Stimulated activated CD4-positive, alpha-beta T cell treated with anti-CD3 and anti-CD28 coated beads, Interleukin-1b, Interleukin-23, amount 100 ng/mL, for 4 hours (primary cell): Measurements from ENCODE around the gene HOXC6.
"Not testable (repeated sequence)": the region's sequence is repeated elsewhere in the genome, so short reads cannot be mapped to it uniquely, and the experiment has no call there.

ENCODE experiments used
- DNase-seq, 2 donors: peaks; one replicate each; pipeline ENCODE4 v3.0.0-alpha.2; 2020; ENCODE audit warnings: low read depth in 2 of 2

Gene HOXC6

DNA sequence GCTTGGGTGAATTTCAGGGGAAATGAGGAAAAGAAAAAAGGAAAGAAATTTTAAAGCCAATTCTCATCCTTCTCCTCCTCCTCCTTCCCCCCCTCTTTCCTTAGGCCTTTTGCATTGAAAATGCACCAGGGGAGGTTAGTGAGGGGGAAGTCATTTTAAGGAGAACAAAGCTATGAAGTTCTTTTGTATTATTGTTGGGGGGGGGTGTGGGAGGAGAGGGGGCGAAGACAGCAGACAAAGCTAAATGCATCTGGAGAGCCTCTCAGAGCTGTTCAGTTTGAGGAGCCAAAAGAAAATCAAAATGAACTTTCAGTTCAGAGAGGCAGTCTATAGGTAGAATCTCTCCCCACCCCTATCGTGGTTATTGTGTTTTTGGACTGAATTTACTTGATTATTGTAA, 27.3 kb downstream of the HOXC6 start:
- DNase-seq, result no peak

DNA sequence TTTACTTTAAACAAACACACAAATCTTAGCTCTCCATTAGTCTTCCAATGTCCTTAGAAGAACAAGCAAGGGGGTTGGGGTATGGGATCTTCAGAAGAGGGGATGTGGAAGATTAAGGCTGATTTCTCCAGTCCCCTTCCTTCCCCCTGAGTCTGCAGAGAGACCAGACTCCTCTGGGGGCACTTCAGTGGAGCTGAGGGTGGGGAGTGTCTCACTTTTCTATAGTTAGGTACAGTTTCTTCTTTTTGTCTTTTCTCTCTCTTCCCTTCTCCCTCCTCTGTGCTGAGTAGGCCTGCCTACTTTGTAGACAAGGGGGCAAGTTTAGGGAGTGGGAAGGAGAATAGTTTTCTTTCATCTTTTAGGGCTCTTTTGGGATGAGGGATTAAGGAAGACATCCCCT, 27.9 kb downstream of the HOXC6 start:
- DNase-seq, result no peak

DNA sequence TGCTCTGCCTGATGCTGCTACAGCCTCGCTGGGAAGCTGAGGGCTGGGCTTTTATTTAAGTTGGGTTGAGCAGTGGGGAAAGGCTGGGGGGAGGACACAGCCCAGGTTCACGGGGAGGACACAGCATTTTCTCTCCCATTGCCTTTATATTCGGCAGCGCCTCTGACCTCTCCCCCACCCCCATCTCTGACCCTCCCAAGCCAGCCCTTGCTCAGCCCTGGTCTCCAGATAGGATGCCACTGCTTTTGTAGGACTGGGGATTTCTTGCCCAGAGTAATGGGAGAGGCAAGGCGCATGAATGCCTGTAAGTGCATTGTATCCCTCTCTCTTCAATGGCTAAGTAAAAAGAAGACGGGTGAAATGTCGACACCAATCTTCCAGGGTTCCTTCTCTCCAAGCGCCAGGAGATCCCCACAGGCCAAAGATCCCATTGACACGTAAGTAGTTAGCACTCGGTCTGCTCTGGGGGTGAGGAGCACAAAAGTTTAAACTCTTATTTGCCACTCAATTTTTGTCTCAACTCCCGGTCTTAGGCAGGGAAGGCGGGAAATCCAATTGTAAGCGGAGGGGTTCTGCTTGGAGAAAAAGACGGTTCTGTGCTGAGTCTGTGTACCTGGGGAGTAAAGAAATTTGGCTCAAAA, 30.0 kb downstream of the HOXC6 start:
- DNase-seq, result no peak

DNA sequence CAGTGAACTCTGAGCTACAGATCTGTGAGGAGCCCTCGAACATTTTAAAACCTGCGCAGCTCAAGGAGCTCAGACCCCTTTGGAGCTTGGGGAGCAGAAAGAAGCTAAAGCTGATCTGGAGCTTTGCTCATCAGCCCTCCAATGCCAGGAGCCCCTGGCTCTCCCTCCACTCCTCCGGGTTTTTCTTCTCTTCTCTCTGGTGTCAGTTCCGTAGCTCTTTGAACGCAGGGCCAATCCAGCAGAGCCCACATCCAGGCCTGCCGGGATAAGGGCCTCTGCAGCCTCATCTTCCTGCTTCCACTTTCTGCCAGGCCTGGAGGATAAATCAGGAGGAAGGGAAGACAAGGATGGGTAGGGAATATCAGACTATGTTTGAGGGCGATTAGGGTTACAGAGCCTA, 31.4 kb downstream of the HOXC6 start:
- DNase-seq, result no peak

DNA sequence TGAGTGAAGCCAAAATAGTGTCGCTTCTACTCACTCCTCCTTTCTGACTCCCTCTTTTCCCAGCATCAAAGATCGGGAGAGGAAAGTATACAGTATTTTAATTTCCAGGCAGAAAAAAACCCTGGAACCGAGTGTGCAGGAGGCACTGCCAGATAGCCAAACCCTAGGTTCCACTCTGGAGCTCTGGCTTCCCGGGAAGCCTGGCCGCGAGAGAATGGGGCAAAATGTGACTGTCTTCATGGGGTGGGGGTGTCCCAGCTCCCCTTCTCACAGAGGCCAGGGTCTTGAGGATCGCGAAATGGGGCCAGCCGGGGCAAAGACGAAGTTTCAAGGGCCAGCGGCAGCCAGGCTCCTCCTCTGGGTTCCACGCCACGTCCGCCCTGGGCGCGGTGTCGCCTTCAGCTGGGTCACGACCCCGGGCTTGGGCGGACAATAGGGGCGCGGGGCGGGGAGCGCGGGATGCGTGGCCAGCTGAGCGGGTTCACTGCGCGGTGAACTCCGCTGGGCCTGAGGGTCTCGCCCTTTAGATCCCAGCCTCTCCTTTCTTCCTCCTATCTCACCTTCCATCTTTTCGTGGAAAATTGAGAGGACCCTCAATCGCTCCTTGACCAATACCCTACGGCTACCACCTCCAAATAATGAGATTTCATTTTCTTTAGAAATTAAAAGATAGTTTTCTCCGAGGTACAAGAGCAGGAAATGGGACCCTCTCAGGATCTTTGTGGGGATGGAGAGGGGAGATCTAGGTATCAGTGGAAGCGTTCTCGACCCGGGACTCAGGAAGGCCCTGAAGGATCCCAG, 32.1 kb downstream of the HOXC6 start:
- no peak for DNase-seq

DNA sequence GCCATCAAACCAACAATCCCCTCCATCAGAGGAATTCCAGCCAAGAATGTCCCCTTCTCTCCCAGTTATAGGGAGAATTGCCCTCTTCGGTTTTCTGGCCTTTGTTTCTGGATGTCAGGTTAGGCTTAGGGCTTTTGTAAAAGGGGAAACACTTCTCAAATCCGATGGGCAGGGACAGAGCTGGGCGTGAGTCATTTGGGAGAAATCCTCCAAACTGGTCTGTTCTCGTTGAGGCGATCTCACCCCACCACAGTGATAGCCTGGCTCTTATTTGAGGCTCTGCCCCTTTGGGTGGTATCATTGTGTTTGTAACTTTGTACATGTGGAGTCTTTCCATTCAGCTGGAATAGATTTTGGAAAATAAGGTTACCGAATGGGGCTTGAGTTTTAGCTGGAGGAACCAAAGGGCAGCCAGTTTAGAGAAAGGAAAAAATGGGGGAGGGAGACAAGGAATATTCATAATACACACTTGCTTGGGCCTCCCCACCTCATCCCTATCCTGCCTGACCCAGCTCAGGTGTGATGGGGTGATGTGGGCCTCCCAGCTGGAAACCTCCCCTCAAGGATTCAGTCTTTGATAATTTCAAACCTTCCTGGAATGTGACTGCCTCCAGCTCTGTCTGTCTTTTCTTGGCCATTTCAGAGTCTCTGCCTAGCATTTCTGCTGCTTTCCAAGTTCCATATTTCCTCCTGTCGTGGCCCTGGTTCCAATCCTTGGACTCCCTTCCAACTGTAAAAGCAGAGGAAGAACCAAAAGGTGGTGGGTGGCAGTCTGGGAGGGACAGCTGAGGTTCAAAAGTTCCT, 32.9 kb downstream of the HOXC6 start:
- DNase-seq, result no peak

DNA sequence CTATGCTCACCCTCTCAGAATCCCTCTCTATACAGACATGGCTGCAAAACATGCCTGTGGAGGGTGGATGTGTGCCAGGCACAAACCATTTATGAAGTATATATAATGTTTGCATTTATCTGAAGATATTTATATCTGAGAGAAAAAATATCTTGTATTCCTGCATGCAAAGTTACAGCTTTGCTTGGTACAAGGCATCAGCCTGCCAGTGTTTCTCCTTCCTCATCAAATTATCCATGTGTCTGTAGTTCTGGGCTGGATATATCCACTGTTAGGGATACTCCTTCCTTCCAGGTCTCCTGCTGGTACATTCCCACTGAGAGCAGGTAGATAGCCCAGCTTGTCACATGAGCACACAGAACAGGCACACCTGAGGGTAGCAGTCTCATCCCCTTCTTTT, 37.4 kb downstream of the HOXC6 start:
- DNase-seq, result no peak

DNA sequence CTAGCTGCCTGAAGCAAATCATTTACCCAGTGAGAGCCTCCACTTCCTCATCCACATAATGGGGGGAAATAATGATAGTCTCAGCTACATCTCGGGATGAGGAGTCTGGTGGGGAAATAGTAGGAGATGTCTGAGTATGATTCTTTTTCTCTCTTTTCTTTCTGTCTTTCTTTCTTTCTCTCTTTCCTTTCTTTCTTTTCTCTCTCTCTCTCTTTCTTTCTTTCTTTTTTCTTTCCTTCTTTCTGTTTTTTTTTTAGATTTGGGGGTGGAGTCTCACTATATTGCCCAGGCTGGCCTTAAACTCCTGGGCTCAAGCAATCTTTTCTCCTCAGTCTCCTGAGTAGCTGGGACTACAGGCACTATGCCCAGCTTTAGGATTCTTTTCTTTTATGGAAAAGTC, 38.2 kb downstream of the HOXC6 start:
- DNase-seq, result no peak

DNA sequence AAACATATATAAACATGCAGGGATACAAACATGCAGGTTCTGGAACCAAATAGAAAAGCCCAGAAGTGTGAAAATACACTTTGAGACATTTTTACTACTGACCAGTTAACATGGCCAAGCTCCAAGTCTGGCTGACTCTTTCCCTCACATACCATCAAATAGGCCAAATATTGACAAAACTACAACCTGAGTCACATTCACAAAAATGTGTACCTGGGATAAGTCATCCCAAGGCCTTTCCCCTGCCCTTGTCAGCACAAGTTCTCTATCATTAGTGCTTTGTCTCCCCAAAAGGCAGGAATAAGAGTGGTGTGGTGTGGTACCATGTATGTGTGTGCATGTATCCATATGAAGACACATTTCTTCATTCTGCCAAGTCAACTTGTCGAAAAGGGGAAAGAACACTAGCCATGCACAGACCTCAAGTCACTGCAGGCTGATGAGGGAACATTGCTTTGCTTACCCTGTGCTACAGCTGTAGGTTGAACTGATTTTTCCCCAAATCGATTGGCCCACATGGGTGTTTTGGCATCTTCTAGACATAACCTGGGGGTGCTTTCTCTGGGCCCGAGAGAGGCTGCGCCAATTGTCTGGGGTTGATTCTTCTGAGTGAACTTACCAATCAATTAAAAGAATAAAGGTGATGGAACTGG, 40.3 kb downstream of the HOXC6 start:
- no peak for DNase-seq

DNA sequence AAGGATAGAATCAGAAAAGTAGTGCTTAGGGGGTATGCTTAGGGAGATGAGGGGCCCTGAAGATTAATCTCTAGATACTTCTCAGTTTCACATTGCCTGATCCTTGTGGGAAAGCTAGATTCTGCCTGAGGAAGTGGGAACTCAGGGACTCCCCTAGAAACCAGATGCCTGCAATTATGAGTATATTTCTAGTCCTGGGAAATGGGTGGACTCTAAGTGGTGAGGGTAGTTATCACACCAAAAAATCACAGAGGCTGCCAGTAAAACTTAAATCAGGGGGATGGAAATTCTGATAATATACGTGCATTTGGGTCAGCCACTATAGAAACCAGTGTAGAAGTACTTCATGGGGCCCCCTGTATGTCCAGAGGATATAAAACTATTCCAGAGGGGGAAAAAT, 43.7 kb downstream of the HOXC6 start:
- no peak for DNase-seq

DNA sequence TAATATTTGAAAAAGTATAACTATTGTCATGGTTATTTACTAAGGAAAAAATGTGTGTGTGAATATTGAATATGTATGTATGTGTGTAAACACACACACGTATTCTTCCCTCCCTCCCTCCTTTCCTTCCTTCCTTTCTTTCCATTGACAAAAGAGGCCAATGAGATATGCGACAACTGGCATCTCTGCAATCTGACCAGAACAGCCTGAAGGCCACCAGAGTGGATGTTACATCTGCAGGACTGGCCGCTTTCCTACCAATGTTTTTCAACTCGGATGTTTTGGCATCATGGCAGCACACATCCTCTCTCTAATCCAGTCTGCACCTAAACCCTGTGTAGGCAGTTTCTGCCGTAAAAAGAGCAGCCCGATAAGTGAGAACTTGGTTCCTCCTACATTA, 46.1 kb downstream of the HOXC6 start:
- DNase-seq, result no peak

DNA sequence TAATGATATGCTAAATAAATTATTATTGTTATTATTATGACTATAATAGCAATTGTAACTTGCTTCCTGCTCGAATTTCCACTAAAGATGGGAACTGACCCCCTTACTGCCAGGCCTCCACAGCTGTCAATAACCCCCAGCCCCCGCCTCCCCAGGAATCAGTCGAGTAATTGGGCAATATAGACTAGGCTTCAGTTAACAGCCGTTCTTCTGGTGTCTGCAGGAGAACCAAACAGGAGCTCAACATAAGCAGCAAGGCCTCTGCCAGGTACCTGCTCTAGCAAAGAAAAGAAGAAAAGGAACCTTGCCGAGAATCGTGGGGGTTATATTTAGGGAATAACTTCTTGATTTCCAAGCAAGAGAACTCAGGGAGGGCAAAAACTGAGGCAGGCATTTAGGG, 47.2 kb downstream of the HOXC6 start:
- no peak for DNase-seq

DNA sequence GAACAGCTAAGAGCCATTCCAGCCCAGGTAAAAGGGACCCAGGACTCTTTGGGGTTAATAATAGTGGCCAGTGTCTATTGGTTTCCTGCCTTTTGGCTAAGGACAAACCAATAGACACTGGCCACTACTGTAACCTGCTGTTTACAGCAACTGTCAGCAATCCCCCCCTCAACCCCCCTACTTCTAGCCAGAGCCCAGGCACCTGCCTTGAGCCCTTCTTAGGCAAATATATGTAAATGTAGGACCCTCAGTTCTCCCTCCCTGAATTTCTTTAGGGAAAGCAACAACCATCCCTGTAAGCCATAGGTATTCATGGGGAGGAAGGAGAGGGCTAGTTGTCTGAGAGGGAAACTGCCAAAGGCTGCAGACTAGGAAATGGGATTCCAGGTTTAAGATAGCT, 47.7 kb downstream of the HOXC6 start:
- DNase-seq, result no peak

DNA sequence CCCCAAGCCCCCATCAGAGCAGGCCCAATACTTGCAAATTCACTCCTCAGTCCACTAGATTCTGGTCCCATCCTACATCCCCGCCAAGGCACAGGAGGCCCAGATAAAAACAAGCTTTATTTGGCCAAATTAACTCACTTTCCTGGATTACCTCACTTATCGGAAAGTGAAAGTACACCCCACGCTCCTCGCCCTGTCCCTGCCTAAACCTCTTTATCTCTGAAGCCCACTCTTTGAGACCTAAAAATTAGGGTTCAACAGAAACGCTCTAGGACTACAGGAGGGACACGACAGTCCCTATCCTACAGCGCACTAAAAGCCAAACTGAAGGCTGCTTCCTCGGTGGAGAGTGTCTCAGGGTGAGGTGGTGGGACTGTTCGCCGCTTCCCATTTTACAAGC, 49.6 kb downstream of the HOXC6 start:
- DNase-seq, result not testable (repeated sequence)

DNA sequence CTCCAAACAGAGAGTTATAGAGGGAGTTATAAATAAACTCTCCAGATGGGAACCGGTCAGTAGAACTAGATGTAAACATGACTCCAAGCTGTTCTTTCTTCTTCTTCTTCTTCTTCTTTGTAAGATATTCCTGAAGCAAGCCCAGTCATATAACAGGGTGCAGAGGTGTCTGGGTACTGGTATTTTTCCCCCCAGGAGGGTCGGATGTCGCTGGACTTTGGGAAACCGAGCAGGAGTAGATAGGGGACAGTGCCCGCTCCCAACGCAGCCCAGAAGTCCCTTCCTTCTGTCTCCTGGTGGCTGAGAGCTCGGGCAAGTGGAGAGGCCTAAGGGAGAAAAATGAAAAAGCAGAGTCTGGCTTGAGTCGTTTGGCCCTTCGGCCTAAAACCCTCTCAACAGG, 50.9 kb downstream of the HOXC6 start:
- not testable (repeated sequence) for DNase-seq
